Breast epithelium (tissue), 4 donors: Measurements from ENCODE around the gene KHK. TPM values are rescaled to one million over a fixed set of nuclear protein-coding genes. Genes with fewer than 3 reads are reported as not detected.

Source experiments
- DNase-seq, 2 donors: peaks; one replicate each; pipeline ENCODE4 v3.0.0-alpha.2; 2019; ENCODE audit warnings: low spot score in 2 of 2
- H3K27ac ChIP-seq, 2 donors: fragments of 200-600 bp; sonication (generic) in 1 of 2; one replicate each; pipeline ENCODE4 v1.5.1; 2016 to 2019; ENCODE audit warnings: mild to moderate bottlenecking in 1 of 2
- H3K27me3 ChIP-seq, 2 donors: fragments of 200-600 bp; sonication (generic) in 1 of 2; one replicate each; pipeline versions ENCODE4 v1.5.1 to v1.6.0; 2017 to 2019; ENCODE audit warnings: control low read depth in 1 of 2, mild to moderate bottlenecking in 1 of 2
- H3K36me3 ChIP-seq: fragments of 200-600 bp; one replicate; pipeline ENCODE4 v1.5.1; 2019
- H3K4me1 ChIP-seq, 2 donors: fragments of 200-600 bp; sonication (generic); one replicate each; pipeline ENCODE4 v1.5.1; 2016 to 2019; ENCODE audit warnings: control low read depth in 1 of 2
- H3K4me3 ChIP-seq, 3 donors: fragments of 200-600 bp; sonication (generic); 1 replicate in 2 of 3; 2 replicates in 1 of 3; pipeline ENCODE4 v1.5.1; 2016 to 2019; ENCODE audit warnings: mild to moderate bottlenecking in 3 of 3, moderate library complexity in 2 of 3
- H3K9me3 ChIP-seq, 2 donors: fragments of 200-600 bp; sonication (generic) in 1 of 2; one replicate each; pipeline ENCODE4 v1.5.1; 2016 to 2019; ENCODE audit warnings: control low read depth in 1 of 2
- POLR2A ChIP-seq: fragments of 450-650 bp; IDR thresholded peaks from one replicate; pipeline ENCODE4 v1.6.1; 2016; ENCODE audit warnings: antibody characterized with exemption, mild to moderate bottlenecking, moderate library complexity
- POLR2AphosphoS5 ChIP-seq, 3 donors: sonication (generic); formaldehyde crosslinking; IDR thresholded peaks; one replicate each; pipeline ENCODE4 v1.6.1; 2017; ENCODE audit warnings: antibody characterized with exemption in 3 of 3
- intact Hi-C: fragments of 100-400 bp; cut with DNase I; formaldehyde crosslinking; loops from one replicate; pipeline ENCODE4 v1.15.1; 2023; ENCODE audit warnings: low total_unique reads
- total RNA-seq, 3 donors: library from RNA; depleted of rRNA; stranded (reverse); fragments of >200 nt; gene quantifications; one replicate each; pipeline ENCODE4 v1.1.0, GENCODE V29; 2016
- TF ChIP-seq, protein P1 (sequence below), 3 donors: fragments of 450-650 bp; IDR thresholded peaks; one replicate each; pipeline ENCODE4 v1.5.1; 2016 to 2017; ENCODE audit warnings: antibody characterized with exemption in 3 of 3, mild to moderate bottlenecking in 3 of 3, moderate library complexity in 3 of 3

Gene KHK
- total RNA-seq, 3 donors from 2014 or later: 2.2 to 4.1 (median 3.6) TPM

DNA sequence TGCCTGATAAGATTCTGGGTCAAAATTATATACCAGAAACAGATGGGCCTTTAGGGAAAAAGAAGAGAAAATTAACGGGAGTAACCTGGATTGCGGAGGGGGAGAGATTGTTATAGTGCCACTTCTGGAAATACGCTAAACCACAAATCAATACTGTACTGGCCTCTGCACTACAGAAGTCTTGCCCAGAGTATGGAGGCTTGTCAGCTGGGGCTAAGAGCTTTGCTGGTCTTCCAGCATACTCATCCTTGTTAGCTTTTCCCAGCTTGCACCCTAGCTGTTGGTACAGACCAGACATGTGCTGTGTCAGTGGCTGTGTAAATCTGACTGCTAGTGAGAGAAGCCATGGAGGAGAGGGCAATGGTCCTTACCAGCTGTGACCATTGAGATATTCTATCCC lies 26.2 kb upstream of the KHK start:
- Histone ChIP-seq H3K27ac (no peak overlapping the region), H3K9me3 (no peaks in the 10 kb centered on the region), H3K36me3 (no peaks in the 10 kb centered on the region), H3K4me1 (no peaks in the 10 kb centered on the region), H3K4me3 (no peak overlapping the region), H3K27me3 (no peaks in the 10 kb centered on the region)
- TF ChIP-seq, protein P1, sequence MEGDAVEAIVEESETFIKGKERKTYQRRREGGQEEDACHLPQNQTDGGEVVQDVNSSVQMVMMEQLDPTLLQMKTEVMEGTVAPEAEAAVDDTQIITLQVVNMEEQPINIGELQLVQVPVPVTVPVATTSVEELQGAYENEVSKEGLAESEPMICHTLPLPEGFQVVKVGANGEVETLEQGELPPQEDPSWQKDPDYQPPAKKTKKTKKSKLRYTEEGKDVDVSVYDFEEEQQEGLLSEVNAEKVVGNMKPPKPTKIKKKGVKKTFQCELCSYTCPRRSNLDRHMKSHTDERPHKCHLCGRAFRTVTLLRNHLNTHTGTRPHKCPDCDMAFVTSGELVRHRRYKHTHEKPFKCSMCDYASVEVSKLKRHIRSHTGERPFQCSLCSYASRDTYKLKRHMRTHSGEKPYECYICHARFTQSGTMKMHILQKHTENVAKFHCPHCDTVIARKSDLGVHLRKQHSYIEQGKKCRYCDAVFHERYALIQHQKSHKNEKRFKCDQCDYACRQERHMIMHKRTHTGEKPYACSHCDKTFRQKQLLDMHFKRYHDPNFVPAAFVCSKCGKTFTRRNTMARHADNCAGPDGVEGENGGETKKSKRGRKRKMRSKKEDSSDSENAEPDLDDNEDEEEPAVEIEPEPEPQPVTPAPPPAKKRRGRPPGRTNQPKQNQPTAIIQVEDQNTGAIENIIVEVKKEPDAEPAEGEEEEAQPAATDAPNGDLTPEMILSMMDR (IDR thresholded peaks at IDR 0.05): no peak
- TF ChIP-seq POLR2A (no peak), POLR2AphosphoS5 (IDR thresholded peaks at IDR 0.05) (no peak)
- intact Hi-C loops: no loop called here
- DNase-seq: no peak

DNA sequence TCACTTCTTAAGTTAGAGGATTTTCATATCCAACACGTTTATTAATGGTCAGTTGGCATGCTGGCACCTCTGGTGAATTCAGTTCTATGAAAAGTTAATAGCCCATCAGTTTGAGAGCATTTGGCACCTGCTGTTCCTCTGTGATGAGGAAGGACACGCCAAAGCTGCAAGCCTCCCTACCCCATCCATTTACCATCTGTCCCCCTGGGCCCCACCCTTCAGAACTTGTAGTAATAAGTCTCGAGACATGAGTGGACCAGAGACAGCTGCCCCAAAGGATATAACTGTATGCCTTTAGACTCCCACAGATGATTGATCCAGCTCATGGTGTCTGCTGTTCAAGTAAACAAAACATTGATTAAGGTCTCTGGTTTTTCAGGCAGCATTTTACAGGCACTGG lies 21.4 kb upstream of the KHK start:
- TF ChIP-seq, protein P1 (IDR thresholded peaks at IDR 0.05): no peak
- TF ChIP-seq POLR2AphosphoS5 (IDR thresholded peaks at IDR 0.05): no peak
- no peak for TF ChIP-seq POLR2A
- no peaks in the 10 kb centered on the region for H3K36me3 ChIP-seq
- H3K27me3 ChIP-seq: no peaks in the 10 kb centered on the region
- H3K4me3 ChIP-seq: no peak overlapping the region
- intact Hi-C loops: no loop called here
- H3K27ac ChIP-seq: no peak overlapping the region
- H3K4me1 ChIP-seq: peaks cover 4 to 7% of the 10 kb centered on the region in 2 donors
- DNase-seq: no peak
- no peaks in the 10 kb centered on the region for H3K9me3 ChIP-seq

DNA sequence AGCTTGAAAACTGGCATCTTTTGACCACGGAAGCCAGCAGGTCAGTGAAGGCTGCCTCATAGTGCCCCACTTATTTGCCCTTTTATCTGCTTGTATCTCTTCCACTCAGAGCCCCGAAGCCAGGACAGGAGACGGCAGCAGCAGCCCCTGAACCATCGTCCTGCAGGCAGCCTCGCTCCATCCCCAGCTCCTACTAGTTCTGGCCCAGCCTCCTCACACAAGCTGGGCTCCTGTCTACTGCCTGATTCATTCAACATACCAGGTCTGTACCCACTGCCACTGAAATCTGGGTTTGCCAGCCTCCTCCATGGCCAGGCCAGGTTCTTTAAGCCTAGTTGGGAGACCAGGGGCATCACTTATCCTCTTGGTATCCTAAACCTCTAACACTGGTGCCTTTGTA lies 19.2 kb upstream of the KHK start:
- no peaks in the 10 kb centered on the region for H3K9me3 ChIP-seq
- no peak overlapping the region for H3K27ac ChIP-seq
- intact Hi-C loops: no loop called here
- no peak for TF ChIP-seq POLR2A
- TF ChIP-seq, protein P1 (IDR thresholded peaks at IDR 0.05): no peak
- no peak for TF ChIP-seq POLR2AphosphoS5 (IDR thresholded peaks at IDR 0.05)
- DNase-seq: no peak
- H3K4me3 ChIP-seq: no peak overlapping the region
- peaks cover 9 to 11% of the 10 kb centered on the region in 2 donors for H3K4me1 ChIP-seq
- no peaks in the 10 kb centered on the region for H3K27me3 ChIP-seq
- no peaks in the 10 kb centered on the region for H3K36me3 ChIP-seq

DNA sequence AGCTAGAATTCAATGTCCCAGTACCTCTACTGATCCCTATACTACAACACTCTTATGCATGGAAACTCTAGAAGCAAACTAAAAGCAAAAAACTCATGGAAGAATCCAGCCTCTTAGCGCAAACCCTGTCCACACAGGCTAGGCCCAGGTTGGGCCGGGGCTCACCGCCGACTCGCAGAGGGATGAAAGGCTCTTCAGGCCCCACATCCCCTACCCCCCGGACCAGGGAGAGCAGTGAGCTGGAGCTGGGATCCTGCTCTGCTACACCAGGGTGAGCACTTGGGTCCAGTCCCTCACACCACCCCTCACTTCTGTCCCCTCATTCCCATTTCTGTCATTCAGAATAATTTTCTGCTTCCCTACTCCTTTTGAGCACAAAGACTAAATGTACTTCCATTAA lies 17.1 kb upstream of the KHK start:
- no peak for DNase-seq
- Histone ChIP-seq H3K9me3 (no peaks in the 10 kb centered on the region), H3K27me3 (no peaks in the 10 kb centered on the region), H3K4me1 (peaks cover 9 to 11% of the 10 kb centered on the region in 2 donors), H3K4me3 (no peak overlapping the region), H3K27ac (peak overlapping the region in 1 of 2 donors; percentile 44), H3K36me3 (no peaks in the 10 kb centered on the region)
- intact Hi-C loops: no loop called here
- TF ChIP-seq, protein P1 (IDR thresholded peaks at IDR 0.05): no peak
- TF ChIP-seq POLR2A (no peak), POLR2AphosphoS5 (IDR thresholded peaks at IDR 0.05) (no peak)

DNA sequence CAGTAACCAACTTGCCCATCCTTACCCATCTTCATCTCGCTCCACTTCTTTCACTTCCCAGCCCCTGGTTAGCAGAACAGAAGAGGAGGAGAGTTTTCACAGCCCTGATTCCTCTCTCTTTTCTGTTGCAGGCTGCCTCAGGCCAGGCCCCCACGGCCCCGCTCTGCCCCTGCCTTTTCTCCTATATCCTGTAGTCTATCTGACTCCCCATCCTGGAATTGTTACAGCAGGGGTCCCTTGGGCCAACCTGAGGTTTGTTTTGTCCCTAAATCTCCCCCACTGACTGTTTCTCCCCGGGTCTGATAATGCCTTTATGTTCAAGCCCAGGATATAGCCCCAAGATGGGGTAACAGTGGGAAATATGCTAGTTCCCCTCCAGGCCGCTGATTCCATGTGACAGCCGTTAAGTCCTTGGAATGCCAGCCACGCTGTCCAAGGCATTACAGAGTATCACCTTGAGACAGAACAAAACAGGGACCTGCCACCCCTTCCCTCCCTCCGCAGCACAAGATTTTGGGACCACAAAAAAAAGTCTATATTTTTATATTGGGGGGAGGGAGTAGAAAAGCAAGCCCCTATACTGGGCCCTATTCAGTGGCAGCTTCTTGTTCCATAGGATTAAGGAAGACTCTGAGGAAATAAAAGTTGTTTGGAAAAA lies 16.5 kb upstream of the KHK start:
- intact Hi-C loops: no loop called here
- Histone ChIP-seq H3K27me3 (no peaks in the 10 kb centered on the region), H3K9me3 (no peaks in the 10 kb centered on the region), H3K27ac (peak overlapping the region in 1 of 2 donors; percentile 94), H3K4me3 (peak overlapping the region in 2 of 3 donors; percentile 88 to 97), H3K36me3 (no peaks in the 10 kb centered on the region), H3K4me1 (peaks cover 9 to 11% of the 10 kb centered on the region in 2 donors)
- no peak for DNase-seq
- TF ChIP-seq POLR2AphosphoS5 (IDR thresholded peaks at IDR 0.05) (no peak), POLR2A (no peak)
- TF ChIP-seq, protein P1 (IDR thresholded peaks at IDR 0.05): no peak
